GM12801 (cell line): ENCODE data around the gene TLCD1.

Experiments
- CTCF ChIP-seq: IDR thresholded peaks from one replicate; pipeline ENCODE4 v1.5.1; 2011; ENCODE audit warnings: control low read depth; ENCODE audit not compliant: insufficient read length; ENCODE audit errors: extremely low read depth

The TLCD1 gene

GRCh38 chr17:28722417-28723158 is 3.4 kb downstream of the TLCD1 start:
- no peak for TF ChIP-seq CTCF

GRCh38 chr17:28720247-28720996 is 5.6 kb downstream of the TLCD1 start:
- TF ChIP-seq CTCF, result no peak

GRCh38 chr17:28719021-28719433 is 7.0 kb downstream of the TLCD1 start:
- no peak for TF ChIP-seq CTCF

- no peak for TF ChIP-seq CTCF
These were observed 7.6 kb downstream of the TLCD1 start for GRCh38 chr17:28718333-28719020.

- TF ChIP-seq CTCF, result no peak
These were observed 8.3 kb downstream of the TLCD1 start, which contains the start of gene RAB34 for GRCh38 chr17:28717578-28718332. TSS of gene RAB34 (minus strand) at chr17:28717868. CDS start at chr17:28717266, 602 bp downstream.

DNA sequence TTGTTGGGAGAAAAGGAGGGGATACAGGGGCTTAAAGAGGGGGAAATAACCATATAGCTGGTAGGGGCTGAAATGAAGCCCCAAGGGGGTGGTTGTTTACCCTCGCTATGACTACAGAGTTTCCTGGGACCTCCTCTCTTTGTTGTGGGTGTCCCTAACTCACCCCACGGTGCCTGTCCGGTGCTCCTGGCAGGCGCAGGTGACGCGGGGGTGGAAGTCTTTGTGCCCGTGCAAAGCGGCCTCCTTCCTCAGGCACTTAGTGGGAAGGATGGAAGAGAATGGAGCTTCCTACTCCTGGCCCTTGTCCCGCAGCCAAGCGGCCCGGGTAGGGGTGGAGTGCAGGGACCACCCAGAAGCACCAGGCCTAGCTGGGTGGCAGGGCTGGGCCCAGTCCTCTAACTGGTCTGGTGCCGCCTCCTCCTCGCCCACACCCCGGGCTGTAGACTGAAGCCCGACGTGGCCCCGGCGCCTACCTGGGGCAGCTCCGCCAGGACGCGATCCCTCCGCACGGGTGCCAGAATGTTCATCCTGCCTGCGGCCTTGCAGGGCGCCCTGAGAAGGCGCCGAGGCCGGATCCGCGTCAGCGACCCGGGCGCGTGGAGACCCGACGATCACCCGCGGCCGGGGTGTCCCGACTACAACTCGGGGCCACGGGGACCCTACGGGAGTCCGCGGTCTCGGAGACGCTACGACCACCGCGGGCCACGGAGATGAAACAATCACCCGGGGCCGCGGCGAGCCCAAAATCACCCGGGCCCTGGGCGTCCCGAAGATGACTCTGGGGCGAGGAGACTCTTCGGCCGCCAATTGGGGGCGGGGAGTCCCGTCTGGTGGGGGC is 9.1 kb downstream of the TLCD1 start:
- TF ChIP-seq CTCF, result no peak
